ENCODE measurements around the gene NEK8.
"Not testable (repeated sequence)": the region's sequence is repeated elsewhere in the genome, so short reads cannot be mapped to it uniquely, and the experiment has no call there.

The NEK8 gene

GRCh38 chr17:28710861-28711722 lies 17.5 kb upstream of the NEK8 start:
- peak; percentile 89 for DNase-seq

- DNase-seq = no peak
Measured at GRCh38 chr17:28711723-28712031, 16.9 kb upstream of the NEK8 start, which contains the start of gene PROCA1. TSS of gene PROCA1 (minus strand) at chr17:28711888. CDS start at chr17:28711660, 228 bp downstream.

GRCh38 chr17:28712032-28712704 lies 16.4 kb upstream of the NEK8 start:
- DNase-seq = peak; percentile 44

- no peak for DNase-seq
Measured at GRCh38 chr17:28712705-28713415, 15.7 kb upstream of the NEK8 start.

- DNase-seq = no peak
Measured at GRCh38 chr17:28714281-28714680, 14.3 kb upstream of the NEK8 start.

- DNase-seq = no peak
Measured at GRCh38 chr17:28715217-28715616, 13.4 kb upstream of the NEK8 start.

- DNase-seq = peak; percentile 25
Measured at GRCh38 chr17:28716740-28717577, 11.6 kb upstream of the NEK8 start.

GRCh38 chr17:28717578-28718332 lies 10.8 kb upstream of the NEK8 start, which contains the start of gene RAB34:
TSS of gene RAB34 (minus strand) at chr17:28717868. CDS start at chr17:28717266, 602 bp downstream.
- DNase-seq = peak; percentile 89

GRCh38 chr17:28718333-28719020 lies 10.1 kb upstream of the NEK8 start:
- DNase-seq = no peak

- no peak for DNase-seq
Measured at GRCh38 chr17:28719021-28719433, 9.6 kb upstream of the NEK8 start.

GRCh38 chr17:28720247-28720996 lies 8.2 kb upstream of the NEK8 start:
- no peak for DNase-seq

- not testable (repeated sequence) for DNase-seq
Measured at GRCh38 chr17:28720997-28721329, 7.6 kb upstream of the NEK8 start.

- DNase-seq = no peak
Measured at GRCh38 chr17:28722417-28723158, 6.0 kb upstream of the NEK8 start.

- DNase-seq = no peak
Measured at GRCh38 chr17:28723159-28723835, 5.3 kb upstream of the NEK8 start.

GRCh38 chr17:28723836-28724499 lies 4.6 kb upstream of the NEK8 start:
- not testable (repeated sequence) for DNase-seq

GRCh38 chr17:28724500-28725165 lies 4.0 kb upstream of the NEK8 start:
- DNase-seq = no peak

GRCh38 chr17:28725166-28725659 lies 3.4 kb upstream of the NEK8 start:
- no peak for DNase-seq
